IMR-90 (cell line): ENCODE results near the gene CPB1. TPM values are rescaled to one million over a fixed set of nuclear protein-coding genes. Genes with fewer than 3 reads are reported as not detected.
A peak's percentile ranks its signal among the peaks of the same experiment; 100 is the strongest.

Experiments used
- ATAC-seq: fragments of 200-7000 bp; cut with Tn5 transposase; 2 replicates; pipeline ENCODE4 v1.9.1; 2020; ENCODE audit warnings: low read depth, mild to moderate bottlenecking, moderate library complexity
- BruUV-seq: library from RNA; stranded (reverse); fragments of 400-500 nt; replicated peaks from 2 replicates; lab custom pipeline; 2021; lab: Mats Ljungman, UMichigan
- CTCF ChIA-PET: fragments of 300-600 bp; formaldehyde crosslinking; extraction: SDS; loops from one replicate; lab custom pipeline; 2021; ENCODE audit warnings: antibody characterized with exemption; lab: Yijun Ruan, JAX
- POLR2A ChIA-PET: fragments of 300-600 bp; sonication (Branson Sonifier 250); formaldehyde crosslinking; loops from one replicate; lab custom pipeline; 2022; ENCODE audit warnings: antibody characterized with exemption; ENCODE audit not compliant: unreplicated experiment; lab: Charles Lee
- DNase-seq: peaks from one replicate; pipeline ENCODE4 v3.0.0; 2013
- H2AFZ ChIP-seq: replicated peaks from 2 replicates; pipeline ENCODE3; 2013; ENCODE audit warnings: low read length, mild to moderate bottlenecking; ENCODE audit not compliant: poor library complexity
- H2AK5ac ChIP-seq: 2 replicates; pipeline ENCODE4 v1.6.1; 2013; ENCODE audit warnings: low read depth, low read length, inconsistent platforms
- H2AK9ac ChIP-seq: replicated peaks from 2 replicates; pipeline ENCODE3; 2013; ENCODE audit warnings: mild to moderate bottlenecking, low read depth, low read length, moderate library complexity; ENCODE audit not compliant: poor library complexity
- H2BK120ac ChIP-seq: 2 replicates; pipeline ENCODE4 v1.6.1; 2013; ENCODE audit warnings: low read depth, low read length, inconsistent platforms
- H2BK15ac ChIP-seq: 3 replicates; pipeline ENCODE4 v1.6.1; 2013; ENCODE audit warnings: low read depth, low read length, inconsistent platforms
- H2BK20ac ChIP-seq: 2 replicates; pipeline ENCODE4 v1.6.1; 2013; ENCODE audit warnings: low read depth, mild to moderate bottlenecking, inconsistent platforms, low read length, moderate library complexity
- H2BK5ac ChIP-seq: 2 replicates; pipeline ENCODE4 v1.6.1; 2013; ENCODE audit warnings: mild to moderate bottlenecking, low read depth, low read length, inconsistent platforms; ENCODE audit not compliant: poor library complexity, severe bottlenecking
- H3K14ac ChIP-seq: replicated peaks from 2 replicates; pipeline ENCODE4 v1.6.1; 2013; ENCODE audit warnings: low read depth, low read length, inconsistent platforms
- H3K18ac ChIP-seq: 2 replicates; pipeline ENCODE4 v1.6.1; 2013; ENCODE audit warnings: low read depth, low read length, control low read depth
- H3K23ac ChIP-seq: 2 replicates; pipeline ENCODE4 v1.6.1; 2013; ENCODE audit warnings: low read depth, low read length, inconsistent platforms
- H3K27ac ChIP-seq: 2 replicates; pipeline ENCODE4 v1.5.1; 2013; ENCODE audit warnings: mild to moderate bottlenecking, control low read depth, low read length; ENCODE audit not compliant: insufficient read depth
- H3K27me3 ChIP-seq: 2 replicates; pipeline ENCODE4 v1.6.1; 2013; ENCODE audit warnings: low read length; ENCODE audit not compliant: control insufficient read depth, insufficient read depth
- H3K36me3 ChIP-seq: 2 replicates; pipeline ENCODE4 v1.6.1; 2013; ENCODE audit warnings: low read length, mixed read lengths; ENCODE audit not compliant: control insufficient read depth, insufficient read depth
- H3K4ac ChIP-seq: 2 replicates; pipeline ENCODE4 v1.6.1; 2013; ENCODE audit warnings: low read depth, low read length, inconsistent platforms
- H3K4me1 ChIP-seq: 2 replicates; pipeline ENCODE4 v1.6.1; 2013; ENCODE audit warnings: low read length, mixed read lengths; ENCODE audit not compliant: control insufficient read depth, insufficient read depth
- H3K4me2 ChIP-seq: 2 replicates; pipeline ENCODE4 v1.6.1; 2013; ENCODE audit warnings: low read depth, mild to moderate bottlenecking, control low read depth, low read length, moderate library complexity
- H3K4me3 ChIP-seq: 2 replicates; pipeline ENCODE4 v1.5.1; 2013; ENCODE audit warnings: low read depth, mild to moderate bottlenecking, control low read depth, low read length, moderate library complexity; ENCODE audit not compliant: insufficient read depth
- H3K56ac ChIP-seq: 2 replicates; pipeline ENCODE4 v1.6.1; 2013; ENCODE audit warnings: low read length, inconsistent platforms; ENCODE audit not compliant: insufficient read depth; ENCODE audit errors: extremely low read depth
- H3K79me1 ChIP-seq, 2 experiments: 2 replicates each; pipeline ENCODE4 v1.6.1; 2013; ENCODE audit warnings: low read length in 2 of 2, inconsistent platforms in 1 of 2, low read depth in 1 of 2
- H3K9ac ChIP-seq: 2 replicates; pipeline ENCODE4 v1.6.1; 2013; ENCODE audit warnings: low read depth, low read length, control low read depth
- H3K9me1 ChIP-seq: 2 replicates; pipeline ENCODE4 v1.6.1; 2013; ENCODE audit warnings: low read length, inconsistent platforms; ENCODE audit not compliant: insufficient read depth
- H3K9me3 ChIP-seq: 2 replicates; pipeline ENCODE4 v1.6.1; 2013; ENCODE audit warnings: low read length; ENCODE audit not compliant: control insufficient read depth, insufficient read depth
- H4K20me1 ChIP-seq: 2 replicates; pipeline ENCODE4 v1.6.1; 2013; ENCODE audit warnings: low read length, inconsistent platforms; ENCODE audit not compliant: insufficient read depth
- H4K5ac ChIP-seq: 2 replicates; pipeline ENCODE4 v1.6.1; 2013; ENCODE audit warnings: mild to moderate bottlenecking, low read depth, low read length, control low read depth
- H4K8ac ChIP-seq, 2 experiments: 2 replicates each; pipeline ENCODE4 v1.6.1; 2013; ENCODE audit warnings: low read depth in 2 of 2, low read length in 2 of 2, control low read depth in 1 of 2, inconsistent platforms in 1 of 2
- H4K91ac ChIP-seq: 2 replicates; pipeline ENCODE4 v1.6.1; 2013; ENCODE audit warnings: low read depth, low read length, inconsistent platforms; ENCODE audit not compliant: insufficient read depth
- BHLHE40 ChIP-seq: fragments of 150-350 bp; IDR thresholded peaks from 2 replicates; pipeline ENCODE4 v1.6.1; 2016; ENCODE audit warnings: mild to moderate bottlenecking, low read depth, low read length
- ELK1 ChIP-seq: fragments of 150-350 bp; IDR thresholded peaks from 2 replicates; pipeline ENCODE4 v1.6.1; 2016; ENCODE audit warnings: low read depth, mild to moderate bottlenecking, low read length, moderate library complexity, borderline replicate concordance
- MAFK ChIP-seq: IDR thresholded peaks from 2 replicates; pipeline ENCODE4 v1.6.1; 2012; ENCODE audit warnings: low read depth, low read length, improper control_type of control experiment
- MXI1 ChIP-seq: IDR thresholded peaks from 2 replicates; pipeline ENCODE4 v1.6.1; 2012; ENCODE audit warnings: low read depth, mild to moderate bottlenecking, low read length, moderate library complexity, borderline replicate concordance
- RFX5 ChIP-seq: IDR thresholded peaks from 2 replicates; pipeline ENCODE4 v1.8.0; 2012; ENCODE audit warnings: low read depth, mild to moderate bottlenecking, low read length, moderate library complexity
- WGBS, 2 experiments: methylation state at CpG; one replicate each; pipeline versions ENCODE4 v1.1.5 to v1.1.7; 2013; ENCODE audit warnings: missing lambda C conversion rate in 2 of 2; ENCODE audit not compliant: insufficient read length in 1 of 2; ENCODE audit errors: extremely low coverage in 2 of 2; 5-methylcytosine and 5-hydroxymethylcytosine counted together
- dilution Hi-C: fragments of 300-500 bp; cut with HindIII; formaldehyde crosslinking; loops from one replicate; pipeline ENCODE4 v1.14.3; 2018; ENCODE audit warnings: low sequenced_read_pairs; ENCODE audit not compliant: unreplicated experiment
- in situ Hi-C: fragments of 300-500 bp; cut with MboI; formaldehyde crosslinking; loops from 3 replicates; pipeline ENCODE4 v1.14.3; 2019; ENCODE audit warnings: low sequenced_read_pairs, inconsistent platforms, mixed read lengths
- intact Hi-C: fragments of 100-400 bp; cut with micrococcal nuclease; formaldehyde crosslinking; loops from 2 replicates; pipeline ENCODE4 v1.10.0; 2022
- polyA plus RNA-seq, 3 experiments: library from polyadenylated mRNA; depleted of rRNA; stranded (reverse); fragments of >200 nt; gene quantifications; 2 replicates each; pipeline ENCODE4 v1.2.3, GENCODE V29; 2012; ENCODE audit warnings: low replicate concordance in 1 of 3
- total RNA-seq: library from RNA; depleted of rRNA; stranded (reverse); fragments of >200 nt; gene quantifications from 2 replicates; pipeline ENCODE4 v1.2.3, GENCODE V29; 2012

The CPB1 gene
- total and polyA plus RNA-seq, 2 of the 4 experiments (the other 2 are of a cell fraction): not detected

GRCh38 chr3:148800414-148800813 is 27.2 kb upstream of the CPB1 start:
- Histone ChIP-seq H4K8ac (no peak overlapping the region), H3K4me2 (no peak overlapping the region), H3K27me3 (no peaks in the 10 kb centered on the region), H3K27ac (no peak overlapping the region), H3K18ac (no peak overlapping the region), H2BK120ac (no peak overlapping the region), H2BK5ac (no peak overlapping the region), H4K20me1 (no peaks in the 10 kb centered on the region), H2AK5ac (no peak overlapping the region), H3K56ac (no peak overlapping the region), H2AK9ac (no peak overlapping the region), H3K4me1 (no peaks in the 10 kb centered on the region), H3K23ac (no peak overlapping the region), H3K79me1 (no peaks in the 10 kb centered on the region), H4K91ac (no peak overlapping the region), H3K4ac (no peak overlapping the region), H3K4me3 (no peak overlapping the region), H3K36me3 (no peaks in the 10 kb centered on the region), H3K9ac (no peak overlapping the region), H3K9me1 (no peaks in the 10 kb centered on the region), H4K5ac (no peak overlapping the region), H3K9me3 (no peaks in the 10 kb centered on the region), H3K14ac (no peak overlapping the region), H2BK20ac (no peak overlapping the region), H2BK15ac (no peak overlapping the region), H2AFZ (no peak overlapping the region)
- ChIA-PET POLR2A (no interaction called here), CTCF (no interaction called here)
- dilution Hi-C loops (no loop called here), in situ Hi-C loops (no loop called here), intact Hi-C loops (no loop called here)
- DNase-seq: no peak
- no peak for ATAC-seq
- WGBS, 2 experiments: no CpG with 5 or more reads among the region's 1 CpG
- no TSS peak for BruUV-seq
- TF ChIP-seq BHLHE40: no peak
- no peak for TF ChIP-seq RFX5
- peak; percentile 52; the same call in 1 of the 2 replicates for TF ChIP-seq MAFK
- TF ChIP-seq MXI1: no peak
- TF ChIP-seq ELK1: no peak
